Thyroid gland (tissue), 4 donors: ENCODE data around the gene AKT1S1.

Experiments used
- POLR2A ChIP-seq, 2 donors: fragments of 450-650 bp; IDR thresholded peaks; one replicate each; pipeline ENCODE4 v1.6.1; 2017; ENCODE audit warnings: antibody characterized with exemption in 2 of 2, mild to moderate bottlenecking in 2 of 2, moderate library complexity in 1 of 2
- TF ChIP-seq, protein P1 (sequence below), 6 experiments: fragments of 200-600 bp in 3 of 6; fragments of 450-650 bp in 3 of 6; sonication (generic) in 3 of 6; IDR thresholded peaks; one replicate each; pipeline ENCODE4 v1.5.1; 2016 to 2019; ENCODE audit warnings: antibody characterized with exemption in 6 of 6, mild to moderate bottlenecking in 2 of 6, inconsistent platforms in 1 of 6, moderate library complexity in 1 of 6

DNA sequence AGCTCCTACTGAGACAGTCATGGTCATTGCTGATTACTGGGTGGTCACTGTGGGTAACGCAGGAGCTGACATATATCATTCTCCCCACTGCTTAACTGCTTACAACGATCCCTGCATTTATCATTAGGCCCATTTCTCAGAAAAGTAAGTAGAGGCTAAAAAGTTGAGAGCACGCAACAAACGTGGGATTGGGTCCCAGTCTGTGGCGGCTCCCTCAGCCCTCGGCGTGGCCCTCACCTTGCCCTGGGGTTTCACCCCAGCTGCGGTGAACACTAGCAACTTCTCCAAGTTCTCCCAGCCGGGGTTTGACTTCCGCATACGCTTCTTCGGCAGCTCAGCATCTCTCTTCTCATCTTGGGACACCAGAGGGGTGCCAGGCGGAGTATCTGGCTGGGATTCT lies 12.3 kb downstream of the AKT1S1 start:
- TF ChIP-seq, protein P1, sequence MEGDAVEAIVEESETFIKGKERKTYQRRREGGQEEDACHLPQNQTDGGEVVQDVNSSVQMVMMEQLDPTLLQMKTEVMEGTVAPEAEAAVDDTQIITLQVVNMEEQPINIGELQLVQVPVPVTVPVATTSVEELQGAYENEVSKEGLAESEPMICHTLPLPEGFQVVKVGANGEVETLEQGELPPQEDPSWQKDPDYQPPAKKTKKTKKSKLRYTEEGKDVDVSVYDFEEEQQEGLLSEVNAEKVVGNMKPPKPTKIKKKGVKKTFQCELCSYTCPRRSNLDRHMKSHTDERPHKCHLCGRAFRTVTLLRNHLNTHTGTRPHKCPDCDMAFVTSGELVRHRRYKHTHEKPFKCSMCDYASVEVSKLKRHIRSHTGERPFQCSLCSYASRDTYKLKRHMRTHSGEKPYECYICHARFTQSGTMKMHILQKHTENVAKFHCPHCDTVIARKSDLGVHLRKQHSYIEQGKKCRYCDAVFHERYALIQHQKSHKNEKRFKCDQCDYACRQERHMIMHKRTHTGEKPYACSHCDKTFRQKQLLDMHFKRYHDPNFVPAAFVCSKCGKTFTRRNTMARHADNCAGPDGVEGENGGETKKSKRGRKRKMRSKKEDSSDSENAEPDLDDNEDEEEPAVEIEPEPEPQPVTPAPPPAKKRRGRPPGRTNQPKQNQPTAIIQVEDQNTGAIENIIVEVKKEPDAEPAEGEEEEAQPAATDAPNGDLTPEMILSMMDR (IDR thresholded peaks at IDR 0.05): no peak
- no peak for TF ChIP-seq POLR2A (IDR thresholded peaks at IDR 0.05)
